EH (cell line): ENCODE results near the gene MICAL1.
"Not testable (repeated sequence)": the region's sequence is repeated elsewhere in the genome, so short reads cannot be mapped to it uniquely, and the experiment has no call there.

Source experiments
- DNase-seq: peaks from one replicate; pipeline ENCODE4 v3.0.0-alpha.2; 2015; ENCODE audit warnings: low read depth

Gene MICAL1

DNA sequence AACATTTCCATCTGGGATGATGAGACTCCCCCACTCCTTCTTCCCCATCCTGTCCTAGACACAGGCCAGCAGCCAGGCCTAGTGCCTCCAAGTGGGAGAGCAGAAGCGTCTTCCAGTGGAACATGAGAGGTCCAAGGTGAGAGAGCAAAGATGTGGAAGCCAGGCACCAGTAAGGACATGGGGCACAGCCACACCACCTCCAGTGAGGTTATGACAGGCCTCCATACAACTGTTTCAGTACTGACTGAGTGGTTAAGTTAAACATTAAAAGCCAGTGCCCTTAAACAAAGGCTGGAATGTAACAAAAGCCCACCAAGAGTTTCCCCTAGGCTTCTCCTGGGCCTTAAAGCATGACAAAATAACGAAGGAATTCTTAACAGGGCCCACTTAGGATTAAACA, 22.2 kb upstream of the MICAL1 start:
- no peak for DNase-seq

GRCh38 chr6:109477184-109477583, 21.6 kb upstream of the MICAL1 start:
- no peak for DNase-seq

- no peak for DNase-seq
Measured at GRCh38 chr6:109475625-109476024, 20.1 kb upstream of the MICAL1 start.

DNA sequence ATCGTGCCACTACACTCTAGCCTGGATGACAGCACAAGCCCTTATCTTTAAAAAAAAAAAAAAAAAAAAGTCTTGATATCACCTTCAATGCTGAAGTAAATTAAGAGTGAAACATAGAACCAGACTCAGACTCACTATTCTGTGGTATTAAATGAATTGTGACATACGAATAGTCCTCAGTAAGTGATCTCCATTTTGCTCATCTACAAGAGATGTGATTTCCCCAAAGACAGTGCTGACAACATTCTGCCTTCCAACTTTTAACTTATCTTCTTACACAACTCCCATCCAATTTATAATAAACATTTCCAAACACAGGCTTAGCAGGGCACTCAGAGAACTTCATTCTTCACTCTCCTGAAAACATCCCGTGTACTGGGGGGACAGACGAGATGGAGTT, 19.4 kb upstream of the MICAL1 start:
- no peak for DNase-seq

- no peak for DNase-seq
Measured at GRCh38 chr6:109473120-109473519, 17.5 kb upstream of the MICAL1 start.

- DNase-seq, result no peak
Measured at GRCh38 chr6:109472132-109472995, 16.8 kb upstream of the MICAL1 start.

- no peak for DNase-seq
Measured at GRCh38 chr6:109471105-109471810, 15.7 kb upstream of the MICAL1 start.

DNA sequence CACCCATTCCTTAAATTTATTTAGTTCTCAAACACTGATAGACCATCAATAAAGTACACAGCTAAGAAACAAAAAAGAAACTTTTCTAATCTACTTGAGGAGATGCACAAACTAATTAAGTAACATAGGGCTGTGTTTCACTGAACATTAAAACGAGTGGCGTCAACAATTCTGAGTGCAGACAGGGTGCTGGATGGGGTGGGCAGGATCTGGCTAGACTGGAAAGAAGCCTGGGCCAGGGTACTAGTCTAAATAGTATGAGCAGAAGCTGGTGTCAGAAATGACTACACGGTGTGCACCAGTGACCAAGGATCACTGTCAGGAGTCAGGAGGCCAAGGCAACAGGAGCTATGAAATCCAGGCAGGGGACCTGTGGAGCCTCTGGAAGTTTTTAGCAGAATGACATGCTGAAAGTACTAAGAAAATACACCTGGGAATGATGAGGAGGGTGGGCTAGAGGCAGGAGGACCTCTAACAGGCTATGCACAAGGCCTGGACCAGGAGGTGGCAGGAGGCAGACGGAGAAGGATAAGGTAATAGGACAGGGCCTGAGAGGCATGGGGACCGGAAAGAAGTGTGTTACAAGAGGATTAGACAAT, 14.1 kb upstream of the MICAL1 start:
- DNase-seq, result no peak

GRCh38 chr6:109467696-109468095, 12.1 kb upstream of the MICAL1 start:
- DNase-seq, result no peak

- no peak for DNase-seq
Measured at GRCh38 chr6:109466212-109466923, 10.8 kb upstream of the MICAL1 start.

DNA sequence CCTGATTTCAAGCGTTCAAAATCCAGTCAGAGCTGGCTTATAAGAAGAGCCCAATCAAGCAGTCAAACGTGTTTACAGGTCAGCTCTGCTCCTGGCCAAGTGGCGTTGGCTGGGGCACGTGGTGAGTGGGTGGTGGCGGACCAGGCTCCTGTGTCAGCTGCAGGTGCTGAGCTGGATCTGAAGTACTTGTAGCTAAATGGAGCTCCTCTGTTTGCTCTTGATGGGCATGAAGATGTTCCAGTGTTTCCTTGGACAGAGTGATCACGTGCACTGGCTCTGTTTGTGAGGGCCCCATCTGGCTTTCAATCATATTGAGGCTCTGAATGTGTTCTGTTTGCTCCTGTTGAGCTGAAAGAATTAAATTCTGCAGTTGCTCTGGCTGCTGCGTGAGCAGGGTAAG, 10.2 kb upstream of the MICAL1 start:
- DNase-seq, result no peak

DNA sequence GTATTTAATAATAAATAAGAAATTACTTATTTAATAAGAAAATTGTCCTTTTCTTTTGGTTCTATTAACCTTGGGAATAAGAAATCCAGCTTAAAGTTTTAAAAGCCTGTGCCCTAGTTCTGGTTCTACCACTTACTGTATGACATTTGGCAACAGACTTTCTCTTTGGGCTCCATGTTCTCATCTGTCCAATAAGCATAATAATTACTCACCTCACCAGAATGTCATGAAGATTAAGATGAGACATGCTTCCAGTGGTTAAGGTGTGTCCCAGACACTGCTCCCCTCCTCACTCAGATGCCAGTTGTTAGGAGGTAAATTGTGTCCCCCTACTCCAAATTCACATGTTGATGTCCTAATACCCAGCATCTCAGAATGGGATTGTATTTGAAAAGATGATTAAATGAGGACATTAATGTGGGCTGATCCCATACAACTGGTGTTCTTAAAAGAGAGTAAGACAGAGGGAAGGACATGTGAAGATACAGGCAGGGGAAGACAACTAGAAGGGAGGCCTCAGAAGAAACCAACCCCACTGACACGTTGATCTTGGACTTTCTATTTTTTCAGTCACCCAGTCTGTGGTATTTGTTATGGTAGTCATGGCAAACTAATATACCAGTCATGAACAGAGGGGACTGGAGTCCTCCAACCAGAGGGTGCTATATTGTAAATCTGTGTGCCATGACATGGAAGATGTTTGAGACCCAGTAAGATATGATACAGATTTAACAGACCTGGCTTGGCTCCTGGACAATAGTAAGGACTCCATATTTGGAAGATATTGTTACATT, 6.4 kb upstream of the MICAL1 start:
- DNase-seq, result no peak

DNA sequence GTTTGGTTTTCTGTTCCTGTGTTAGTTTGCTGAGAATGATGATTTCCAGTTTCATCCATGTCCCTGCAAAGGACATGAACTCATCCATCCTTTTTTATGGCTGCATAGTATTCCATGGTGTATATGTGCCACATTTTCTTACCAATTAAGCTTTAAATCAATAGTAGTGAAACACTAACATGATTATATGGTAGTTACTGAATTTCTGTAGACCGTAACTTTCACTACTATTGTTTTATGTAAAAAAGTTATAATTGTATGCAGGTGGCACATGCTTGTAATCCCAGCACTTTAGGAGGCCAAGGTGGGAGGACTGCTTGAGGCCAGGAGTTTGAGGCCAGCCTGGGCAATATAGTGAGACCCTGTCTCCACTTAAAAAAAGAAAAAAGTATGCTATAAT, 5.6 kb upstream of the MICAL1 start:
- DNase-seq, result not testable (repeated sequence)

- DNase-seq, result no peak
Measured at GRCh38 chr6:109460161-109460829, 4.7 kb upstream of the MICAL1 start.

GRCh38 chr6:109458774-109459531, 3.4 kb upstream of the MICAL1 start:
- no peak for DNase-seq

DNA sequence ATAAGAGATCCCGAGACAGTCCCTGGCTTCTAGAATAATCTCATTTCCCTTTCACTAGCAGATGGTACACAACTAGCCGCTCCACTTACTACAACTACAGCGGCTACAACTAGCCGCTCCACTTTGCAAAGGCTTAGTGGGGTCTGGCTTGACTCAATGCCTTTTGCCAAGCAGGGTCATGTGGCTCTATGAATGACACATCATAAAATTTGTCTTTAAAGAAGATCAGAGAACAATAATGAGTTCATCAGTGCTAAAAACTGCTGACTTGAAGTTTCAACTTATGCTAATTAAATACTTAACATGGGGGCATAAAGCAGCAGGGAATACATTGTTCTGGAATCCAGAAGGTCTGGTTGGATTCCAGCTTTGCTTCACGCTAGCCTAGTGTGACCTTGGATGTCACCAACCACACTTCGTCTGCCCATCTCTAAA, 2.0 kb upstream of the MICAL1 start:
- DNase-seq, result peak; percentile 54

- DNase-seq, result peak; percentile 87
Measured at GRCh38 chr6:109456710-109457561, 1.4 kb upstream of the MICAL1 start.

DNA sequence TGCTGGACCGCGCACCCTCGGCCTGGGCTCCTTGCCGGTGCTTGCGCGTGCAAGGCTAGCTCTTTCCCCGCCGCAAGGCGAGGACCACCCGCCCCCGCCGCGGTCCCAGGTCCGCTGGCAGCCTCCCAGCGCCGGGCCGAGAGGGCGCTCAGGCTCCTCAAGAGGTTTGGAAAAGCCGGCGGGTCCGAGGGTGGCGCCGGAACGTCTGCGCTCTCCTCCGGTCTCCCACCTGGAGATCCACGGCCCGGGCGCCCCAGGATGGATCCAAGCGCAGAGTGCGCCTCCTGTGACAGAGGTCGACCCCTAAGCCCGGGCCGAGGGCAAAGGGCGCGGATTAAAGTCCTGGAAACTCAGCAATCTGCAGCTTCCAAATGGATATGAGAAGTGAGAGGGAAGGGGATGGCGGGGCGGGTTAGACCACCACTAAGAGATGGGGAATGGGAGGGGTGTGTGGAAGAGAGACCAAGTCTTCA, 575 bp upstream of the MICAL1 start:
- no peak for DNase-seq
